ENCODE data around the gene COMMD3. TPM values are rescaled to one million over a fixed set of nuclear protein-coding genes. Genes with fewer than 3 reads are reported as not detected.

COMMD3 gene
- total and polyA plus RNA-seq, 2 of the 4 experiments (the other 2 are of a cell fraction) = 30.8 to 44.8 TPM

GRCh38 chr10:22351131-22351703 is 35.0 kb downstream of the COMMD3 start:
- no peak for TF ChIP-seq MAZ (IDR thresholded peaks at IDR 0.05; ENCODE audit: borderline replicate concordance, low read depth, low read length)
- TF ChIP-seq ELK1 (IDR thresholded peaks at IDR 0.05; ENCODE audit: borderline replicate concordance, low read depth, low read length) = no peak
- no peak for TF ChIP-seq RFX5 (IDR thresholded peaks at IDR 0.05; ENCODE audit: low read depth, low read length)
- TF ChIP-seq CEBPB (IDR thresholded peaks at IDR 0.05; ENCODE audit: low read depth, low read length) = no peak
- Histone ChIP-seq H2AFZ (replicated peaks; ENCODE audit: low read length, poor library complexity) (no peak overlapping the region), H3K9me1 (ENCODE audit: insufficient read depth, low read length) (no peaks in the 10 kb centered on the region), H3K27me3 (ENCODE audit: control insufficient read depth, insufficient read depth, low read length) (peaks cover 17% of the 10 kb centered on the region), H2BK15ac (ENCODE audit: low read depth, low read length) (no peak overlapping the region), H2BK5ac (ENCODE audit: low read depth, low read length, poor library complexity, severe bottlenecking) (no peak overlapping the region), H3K4me3 (ENCODE audit: insufficient read depth, low read depth, low read length) (no peak overlapping the region), H3K79me1 (ENCODE audit: low read depth in 1 of 2, low read length in 2 of 2) (no peaks in the 10 kb centered on the region), H3K9me3 (ENCODE audit: control insufficient read depth, insufficient read depth, low read length) (peaks cover under 1% of the 10 kb centered on the region; the same call in 1 of the 2 replicates), H3K18ac (ENCODE audit: low read depth, low read length) (no peak overlapping the region), H2AK5ac (ENCODE audit: low read depth, low read length) (no peak overlapping the region), H4K5ac (ENCODE audit: low read depth, low read length) (no peak overlapping the region), H3K36me3 (ENCODE audit: control insufficient read depth, insufficient read depth, low read length) (no peaks in the 10 kb centered on the region), H3K56ac (ENCODE audit: extremely low read depth, insufficient read depth, low read length) (no peak overlapping the region), H3K4me1 (ENCODE audit: control insufficient read depth, insufficient read depth, low read length) (no peaks in the 10 kb centered on the region), H3K27ac (ENCODE audit: insufficient read depth, low read length) (no peak overlapping the region), H3K23ac (ENCODE audit: low read depth, low read length) (no peak overlapping the region), H2AK9ac (replicated peaks; ENCODE audit: low read depth, low read length, poor library complexity) (no peak overlapping the region), H4K8ac (ENCODE audit: low read depth in 2 of 2, low read length in 2 of 2) (no peak overlapping the region), H2BK20ac (ENCODE audit: low read depth, low read length) (no peak overlapping the region), H4K91ac (ENCODE audit: insufficient read depth, low read depth, low read length) (no peak overlapping the region), H3K4ac (ENCODE audit: low read depth, low read length) (no peak overlapping the region), H3K9ac (ENCODE audit: low read depth, low read length) (no peak overlapping the region), H2BK120ac (ENCODE audit: low read depth, low read length) (no peak overlapping the region), H4K20me1 (ENCODE audit: insufficient read depth, low read length) (no peaks in the 10 kb centered on the region), H3K14ac (replicated peaks; ENCODE audit: low read depth, low read length) (no peak overlapping the region), H3K4me2 (ENCODE audit: low read depth, low read length) (no peak overlapping the region)
- intact Hi-C loops (cut with micrococcal nuclease) (no loop called here), dilution Hi-C loops (cut with HindIII; ENCODE audit: low sequenced_read_pairs, unreplicated experiment) (no loop called here), in situ Hi-C loops (cut with MboI; ENCODE audit: low sequenced_read_pairs) (no loop called here)
- CTCF ChIA-PET = no interaction called here
- POLR2A ChIA-PET (ENCODE audit: unreplicated experiment) = no interaction called here
- WGBS, 2 experiments (ENCODE audit: extremely low coverage in 2 of 2, insufficient read length in 1 of 2) = 80% methylated on average over 1 of the region's 5 CpGs; no CpG with 5 or more reads in 1 of the 2 experiments
- DNase-seq (no peak), ATAC-seq (ENCODE audit: low read depth) (no peak)
- BruUV-seq (replicated peaks) = no TSS peak
